GM18858 (cell line): ENCODE measurements around the gene BTBD8.

Source experiments
- ATAC-seq: cut with Tn5 transposase; IDR thresholded peaks from one replicate; pipeline ENCODE4 v1.9.1; 2021; ENCODE audit not compliant: unreplicated experiment

BTBD8 gene

DNA sequence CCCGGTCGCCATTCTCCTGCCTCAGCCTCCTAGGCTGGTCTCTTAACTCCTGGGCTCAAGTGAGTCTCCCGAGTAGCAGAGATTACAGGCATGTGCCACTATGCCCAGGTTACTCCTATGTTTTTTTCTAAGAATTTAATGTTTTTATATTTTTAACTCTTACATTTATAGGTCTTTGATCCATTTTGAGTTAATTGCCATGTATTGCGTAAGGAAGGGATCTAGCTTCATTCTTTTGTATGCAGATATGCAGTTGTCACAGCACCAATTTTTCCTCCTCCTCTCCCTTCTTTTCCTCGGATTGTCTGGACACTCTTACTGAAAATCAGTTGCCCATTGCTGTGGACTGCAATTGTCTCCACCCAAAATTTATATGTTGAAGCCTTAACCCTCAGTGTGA lies 11.5 kb downstream of the BTBD8 start:
- ATAC-seq, result no peak

DNA sequence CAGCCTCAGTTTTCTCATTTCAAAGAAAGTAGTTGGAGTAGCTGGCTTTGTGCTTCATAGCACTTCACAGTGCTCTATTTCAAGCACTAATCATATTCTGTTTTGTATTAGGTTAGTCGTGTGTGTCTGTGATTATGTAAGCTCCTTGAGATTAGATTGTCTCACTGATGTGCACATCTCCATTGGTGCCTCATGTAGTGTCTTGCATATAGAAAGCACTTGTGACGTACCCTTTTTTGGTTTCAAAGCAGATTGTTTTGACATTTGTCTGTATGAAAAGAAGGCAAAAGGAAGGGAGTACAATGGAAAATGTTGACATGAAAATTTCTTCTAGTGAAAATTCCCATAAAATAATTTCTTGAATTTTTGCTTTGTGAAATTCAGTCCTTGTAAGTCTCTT lies 13.9 kb downstream of the BTBD8 start:
- ATAC-seq, result no peak

DNA sequence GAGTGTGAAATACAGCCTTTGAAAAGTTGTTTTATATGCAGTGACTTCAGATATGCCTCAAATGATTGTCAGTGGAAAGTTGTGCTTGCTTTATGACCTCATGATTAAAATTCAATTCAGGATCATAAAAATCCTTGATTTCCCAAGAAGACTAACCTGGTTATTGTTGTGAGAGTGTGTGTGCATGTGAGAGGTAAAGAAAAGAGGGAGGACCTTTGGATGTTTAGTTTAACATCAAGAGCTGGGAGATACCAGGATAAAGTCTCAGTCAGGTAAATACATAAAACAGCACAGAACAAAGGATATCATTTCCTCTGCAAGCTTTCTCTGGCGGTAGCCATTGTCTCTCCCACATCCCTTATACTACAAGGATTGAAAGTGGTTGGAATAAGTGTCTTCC lies 14.4 kb downstream of the BTBD8 start:
- ATAC-seq, result no peak

DNA sequence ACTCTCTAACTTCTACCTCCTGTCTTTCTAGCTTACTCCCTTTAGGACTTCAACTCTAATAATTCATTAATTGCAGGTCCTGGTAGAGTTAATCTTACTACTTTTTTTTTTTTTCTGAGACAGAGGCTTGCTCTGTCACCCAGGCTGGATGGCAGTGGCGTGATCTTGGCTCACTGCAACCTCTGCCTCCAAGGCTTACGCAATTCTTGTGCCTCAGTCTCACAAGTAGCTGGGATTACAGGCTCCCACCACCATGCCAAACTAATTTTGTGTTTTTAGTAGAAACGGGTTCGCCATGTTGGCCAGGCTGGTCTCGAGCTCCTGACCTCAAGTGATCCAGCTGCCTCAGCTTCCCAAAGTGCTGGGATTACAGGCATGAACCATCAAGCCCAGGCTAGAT lies 15.7 kb downstream of the BTBD8 start:
- no peak for ATAC-seq

DNA sequence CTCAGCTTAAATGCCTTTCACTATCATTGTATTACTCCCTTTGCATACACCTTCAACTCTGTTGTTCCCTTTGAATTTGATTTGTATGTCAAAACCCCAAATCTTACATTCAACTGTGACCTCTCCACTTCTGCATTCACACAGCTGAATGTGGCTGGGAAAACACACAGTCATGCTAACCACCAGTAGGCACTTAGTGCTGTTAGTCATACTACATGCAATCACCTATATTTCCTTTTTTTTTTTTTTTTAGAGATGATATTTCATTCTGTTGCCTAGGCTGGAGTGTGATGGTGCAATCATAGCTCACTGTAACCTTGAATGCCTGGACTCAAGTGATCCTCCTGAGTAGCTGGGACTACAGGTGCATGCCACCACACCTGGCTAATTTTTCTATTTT lies 16.2 kb downstream of the BTBD8 start:
- no peak for ATAC-seq

DNA sequence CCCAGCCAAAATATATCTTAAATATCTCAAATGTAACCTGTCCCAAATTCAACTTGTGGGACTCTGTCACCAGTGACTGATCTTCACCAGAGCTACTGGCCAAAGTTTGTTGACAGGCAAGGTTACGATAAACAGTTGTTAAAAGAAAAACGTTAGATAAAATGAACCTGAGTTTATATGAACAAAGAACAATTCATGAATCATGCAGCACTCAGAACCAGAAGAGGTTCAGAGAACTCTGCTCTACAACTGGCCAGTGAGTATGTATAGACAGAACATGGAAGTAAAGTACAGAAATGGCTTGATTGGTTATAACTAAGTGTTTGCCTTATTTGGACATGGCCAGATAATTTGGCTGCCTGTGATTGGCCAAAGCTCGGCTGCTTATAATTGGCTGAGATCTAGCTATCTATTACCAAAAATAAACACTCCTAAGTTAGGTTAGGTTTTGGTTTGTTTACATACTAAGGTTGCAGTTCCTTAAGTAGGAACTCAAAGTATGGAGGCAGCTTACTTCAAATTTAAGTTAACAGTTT lies 25.5 kb downstream of the BTBD8 start:
- no peak for ATAC-seq

DNA sequence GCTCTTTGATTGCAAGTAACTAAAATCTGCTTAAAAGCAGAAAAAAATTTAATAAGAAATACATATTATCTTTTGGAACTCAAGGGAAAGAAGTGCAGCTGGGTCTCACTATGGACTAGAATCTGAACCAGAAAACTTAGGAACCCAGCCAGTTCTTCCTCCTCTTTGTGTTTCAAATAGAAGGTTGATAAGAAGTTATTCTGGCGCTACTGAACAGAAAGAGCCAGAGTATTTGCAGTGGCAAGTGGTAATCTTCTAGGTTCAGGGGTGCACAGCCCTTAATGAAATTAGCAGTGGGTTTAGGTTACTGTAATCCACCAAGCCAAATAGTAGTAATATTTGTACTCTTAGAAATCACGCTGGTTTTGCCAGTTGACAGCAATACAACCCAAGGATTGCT lies 28.5 kb downstream of the BTBD8 start:
- no peak for ATAC-seq

DNA sequence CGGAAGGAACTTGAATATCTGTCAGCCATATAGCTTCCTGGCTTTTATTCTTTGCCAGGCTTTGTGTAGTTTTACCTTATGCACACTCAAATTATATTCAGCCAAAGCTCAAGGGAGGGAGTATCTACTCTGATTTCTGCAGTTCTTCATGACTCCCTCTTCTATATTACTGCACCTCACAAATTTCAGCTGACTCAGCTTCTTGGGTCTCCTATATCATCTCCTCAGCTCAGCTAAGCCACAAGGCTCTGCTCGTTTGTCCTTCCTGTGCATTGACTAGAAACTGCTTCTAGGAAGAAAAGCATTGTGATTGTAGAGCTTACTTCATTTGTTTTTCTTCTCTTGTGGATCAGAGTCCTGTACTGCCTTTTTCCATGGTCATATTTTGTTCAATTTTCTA lies 37.4 kb downstream of the BTBD8 start:
- ATAC-seq, result no peak

DNA sequence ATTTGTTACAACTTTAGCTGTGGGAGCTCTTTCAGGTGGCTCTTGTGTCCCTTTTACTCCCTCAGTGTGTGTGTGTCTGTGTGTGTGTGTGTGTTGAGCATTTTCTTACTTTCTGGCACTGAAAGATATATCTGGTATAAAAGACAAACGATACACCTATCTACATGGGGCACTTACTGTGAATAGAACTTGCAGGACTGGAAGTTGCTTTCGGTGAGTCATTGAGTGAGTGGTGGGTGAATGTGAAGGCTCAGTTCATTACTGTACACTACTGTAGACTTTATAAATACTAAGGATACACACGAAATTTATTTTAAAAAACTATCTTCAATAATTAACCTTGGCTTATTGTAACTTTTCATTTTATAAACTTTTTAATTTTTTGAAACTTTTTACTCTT lies 38.7 kb downstream of the BTBD8 start:
- ATAC-seq, result no peak

DNA sequence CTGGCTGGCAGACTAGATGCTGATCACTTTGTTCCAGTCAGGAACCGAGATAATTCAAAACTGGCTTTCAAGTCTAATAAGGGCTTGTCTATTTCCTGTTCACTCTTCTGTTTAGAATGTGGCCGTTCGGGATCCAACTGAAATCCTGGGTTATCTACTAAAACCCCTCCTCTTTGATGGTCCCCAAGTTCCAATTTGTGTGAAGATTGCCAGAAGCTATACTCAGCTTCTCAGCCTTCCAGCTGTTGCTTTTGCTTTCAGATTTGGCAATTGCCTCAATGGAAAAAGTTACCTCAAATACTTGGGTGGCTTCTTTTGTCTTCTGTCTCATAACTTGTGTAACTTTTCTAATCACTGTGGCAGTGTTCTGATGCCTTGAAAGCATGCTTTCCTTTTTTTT lies 43.7 kb downstream of the BTBD8 start:
- ATAC-seq, result no peak

DNA sequence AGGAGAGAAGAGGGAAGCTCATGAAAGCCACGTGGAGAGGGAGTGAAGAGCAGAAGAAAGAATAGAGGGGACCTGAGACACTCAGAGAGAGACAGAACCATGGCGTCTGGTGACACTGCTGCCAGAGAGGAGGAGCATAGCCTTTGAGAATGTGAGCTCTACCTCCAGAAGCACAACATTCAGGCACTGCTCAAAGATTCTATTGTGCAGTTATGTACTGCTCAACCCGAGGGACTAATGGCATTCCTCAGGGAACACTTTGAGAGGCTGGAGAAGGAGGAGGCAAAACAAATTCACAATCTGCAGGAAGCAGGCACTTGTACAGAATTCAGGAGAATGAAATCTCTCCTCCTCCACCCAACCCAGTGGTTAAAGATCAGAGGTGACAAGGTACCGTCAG lies 45.1 kb downstream of the BTBD8 start:
- no peak for ATAC-seq

DNA sequence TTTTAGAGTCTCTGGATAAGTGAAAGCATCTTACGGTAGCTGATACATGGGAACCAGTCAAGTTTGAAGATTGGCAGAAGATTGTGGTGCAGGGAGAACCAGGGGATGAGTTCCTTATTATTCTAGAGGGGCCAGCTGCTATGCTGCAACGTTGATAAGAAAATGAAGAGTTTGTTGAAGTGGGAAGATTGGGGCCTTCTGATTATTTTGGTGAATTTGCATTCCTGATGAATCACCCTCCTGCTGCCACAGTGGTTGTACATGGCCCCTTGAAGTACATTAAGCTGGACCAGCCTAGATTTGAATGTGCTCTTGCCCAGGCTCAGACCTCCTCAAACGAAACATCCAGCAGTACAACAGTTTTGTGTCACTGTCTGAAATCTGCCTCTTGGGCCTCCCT lies 45.9 kb downstream of the BTBD8 start:
- ATAC-seq, result no peak

DNA sequence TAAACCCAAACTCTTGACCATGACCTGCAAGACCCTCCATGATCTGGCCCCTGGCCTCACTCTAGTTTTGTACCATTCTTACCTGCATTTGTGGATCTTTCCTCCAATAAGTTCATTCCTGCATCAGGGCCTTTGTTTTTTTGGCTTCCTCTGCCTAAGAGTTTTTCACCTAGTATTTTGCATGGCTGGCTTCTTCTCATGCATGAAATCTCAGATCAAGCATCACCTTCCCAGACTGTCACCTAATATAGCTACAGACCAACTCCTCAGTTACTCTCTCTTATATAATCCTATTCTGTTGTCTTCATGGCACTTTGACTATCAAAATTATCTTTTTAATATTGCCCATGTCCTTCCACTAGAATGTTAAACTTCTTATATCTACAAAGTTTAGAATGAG lies 54.2 kb downstream of the BTBD8 start:
- no peak for ATAC-seq

DNA sequence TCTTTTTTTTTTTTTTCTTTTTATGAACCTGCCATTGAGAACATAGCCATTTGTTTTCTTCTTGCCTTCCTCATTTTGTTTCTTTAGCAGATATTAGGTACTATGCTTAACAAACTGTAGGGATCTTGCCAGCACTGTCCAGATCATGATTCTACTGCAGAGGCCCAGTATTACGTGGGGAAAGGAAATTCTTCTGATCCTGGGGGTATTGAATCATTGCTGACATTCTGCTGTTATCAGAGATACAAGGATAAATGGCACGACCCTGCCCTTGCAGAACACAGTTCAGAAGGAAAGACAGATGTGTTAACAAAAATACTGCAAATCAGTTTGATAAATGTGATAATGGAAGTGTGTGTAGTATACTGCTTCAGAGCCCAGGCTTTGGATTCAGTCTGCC lies 56.2 kb downstream of the BTBD8 start:
- ATAC-seq, result no peak

DNA sequence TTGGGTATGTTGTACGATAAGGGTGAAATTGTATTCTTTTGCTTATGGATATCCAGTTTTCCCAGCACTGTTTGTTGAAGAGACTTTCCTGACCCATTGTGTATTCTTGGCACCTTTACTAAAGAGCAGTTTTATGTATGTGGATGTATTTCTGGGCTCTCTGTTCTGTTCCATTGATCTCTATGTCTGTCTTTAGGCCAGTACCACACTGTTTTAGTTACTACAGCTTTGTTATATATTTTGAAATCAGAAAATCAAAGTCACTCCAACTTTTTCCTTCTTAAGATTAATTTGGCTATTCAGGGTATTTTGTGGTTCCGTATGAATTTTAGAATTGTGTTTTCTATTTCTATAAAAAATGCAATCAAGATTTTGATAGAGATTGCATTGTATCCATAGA lies 74.8 kb downstream of the BTBD8 start:
- no peak for ATAC-seq

DNA sequence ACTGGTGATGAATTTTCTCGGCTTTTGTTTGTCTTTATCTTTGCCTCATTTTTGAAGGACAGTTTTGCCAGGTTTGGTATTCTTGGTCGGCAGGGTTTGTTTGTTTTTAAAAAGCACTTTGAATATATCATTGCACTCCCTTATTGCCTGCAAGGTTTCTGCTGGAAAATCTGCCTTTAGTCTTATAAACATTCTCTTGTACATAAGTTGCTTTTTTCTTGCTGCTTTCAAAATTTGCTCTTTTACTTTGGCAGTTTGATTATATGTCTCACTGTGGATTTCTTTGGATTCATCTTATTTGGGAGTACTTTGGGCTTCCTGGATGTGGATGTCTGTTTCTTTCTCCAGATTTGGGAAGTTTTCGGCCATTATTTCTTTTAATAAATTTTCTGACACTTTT lies 79.4 kb downstream of the BTBD8 start:
- ATAC-seq, result no peak

DNA sequence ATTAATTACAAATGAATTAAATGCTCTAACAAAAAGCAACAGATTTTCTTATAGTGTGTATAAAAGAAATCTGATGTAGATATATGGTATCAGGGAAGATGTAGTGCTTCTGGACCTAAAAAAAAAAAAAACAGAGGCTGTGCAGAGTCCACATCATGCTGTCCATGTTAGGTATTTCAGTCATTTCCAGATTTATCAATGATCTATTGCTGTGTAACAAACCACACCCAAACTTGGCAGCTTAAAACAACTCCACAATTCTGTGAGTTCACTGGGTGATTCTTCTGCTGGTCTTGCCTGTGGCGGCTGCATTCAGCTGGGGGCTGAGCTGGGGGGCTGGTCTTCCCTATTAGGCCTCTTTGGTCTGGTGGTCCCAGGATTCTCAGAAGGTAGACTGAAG lies 85.2 kb downstream of the BTBD8 start:
- ATAC-seq, result no peak

DNA sequence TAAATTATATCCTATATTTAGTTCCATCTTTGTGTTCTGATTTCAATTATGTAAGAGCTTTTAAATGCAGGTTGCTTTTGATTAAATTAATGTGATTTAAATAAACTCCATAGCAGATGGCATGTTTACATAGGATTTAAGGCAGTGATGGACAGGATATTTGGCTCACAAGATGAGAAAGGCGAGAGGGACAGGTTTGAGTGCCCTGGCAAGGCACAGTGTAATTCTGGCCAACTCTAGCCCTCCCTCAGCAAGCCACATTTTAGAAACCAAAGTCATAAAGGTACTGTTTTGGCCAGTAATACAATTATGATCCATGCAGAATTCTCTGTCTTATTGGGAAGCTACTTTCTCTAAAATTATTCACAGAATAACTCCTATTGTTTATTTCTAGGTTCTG lies 87.0 kb downstream of the BTBD8 start:
- no peak for ATAC-seq

DNA sequence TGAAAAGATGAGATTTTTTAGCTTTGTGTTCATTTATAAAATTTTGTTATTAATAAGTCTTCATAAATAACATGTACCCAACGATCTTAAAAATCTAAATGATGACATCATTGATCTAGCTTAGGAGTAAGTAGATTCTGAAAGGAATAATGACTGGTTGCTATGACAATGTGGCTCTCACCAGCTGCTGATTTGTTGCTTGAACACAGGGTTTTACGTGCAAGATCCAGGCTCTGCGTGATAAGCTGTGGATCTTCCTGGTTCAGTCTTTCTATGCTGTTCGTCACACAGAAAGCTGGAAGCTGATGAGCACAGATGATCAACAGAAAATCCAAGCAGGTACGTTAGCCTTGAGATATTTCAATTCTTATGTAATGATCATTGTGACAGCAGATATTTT lies 88.5 kb downstream of the BTBD8 start:
- no peak for ATAC-seq

DNA sequence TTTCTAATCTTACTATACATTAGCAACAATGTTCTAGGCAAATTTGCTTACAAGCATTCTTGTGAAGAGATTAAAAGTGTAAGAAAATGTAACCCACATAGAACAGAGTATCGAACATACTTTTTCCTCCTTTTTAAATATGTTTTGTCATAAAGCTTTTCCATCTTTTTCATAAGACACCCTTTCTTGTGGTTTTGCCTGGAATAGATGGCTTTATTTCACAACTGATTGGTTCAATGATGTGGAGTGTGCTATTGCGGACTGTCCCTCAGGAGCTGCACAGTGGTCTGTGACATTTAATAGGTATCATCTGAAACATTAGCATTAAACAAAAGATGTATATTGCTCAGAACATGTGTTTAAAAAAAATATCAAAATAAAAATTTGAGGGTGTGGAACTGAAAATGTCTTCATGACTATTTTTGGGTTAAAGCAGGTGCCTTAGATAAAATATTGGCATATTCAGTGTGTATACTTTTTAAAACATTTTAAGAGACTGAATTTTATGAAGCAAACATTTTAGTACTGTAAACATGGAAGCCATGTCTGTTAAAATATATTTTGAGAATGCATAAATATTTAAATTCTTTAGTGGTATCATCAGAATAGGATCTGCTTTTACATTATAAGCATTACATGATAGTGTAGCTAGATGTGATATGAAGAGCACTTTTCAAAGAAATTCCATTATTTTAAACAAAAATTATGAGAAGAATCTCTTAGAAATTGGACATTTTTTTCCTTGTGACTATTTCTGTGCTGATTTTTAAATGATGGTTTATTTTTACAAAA lies 89.3 kb downstream of the BTBD8 start:
- ATAC-seq, result no peak

DNA sequence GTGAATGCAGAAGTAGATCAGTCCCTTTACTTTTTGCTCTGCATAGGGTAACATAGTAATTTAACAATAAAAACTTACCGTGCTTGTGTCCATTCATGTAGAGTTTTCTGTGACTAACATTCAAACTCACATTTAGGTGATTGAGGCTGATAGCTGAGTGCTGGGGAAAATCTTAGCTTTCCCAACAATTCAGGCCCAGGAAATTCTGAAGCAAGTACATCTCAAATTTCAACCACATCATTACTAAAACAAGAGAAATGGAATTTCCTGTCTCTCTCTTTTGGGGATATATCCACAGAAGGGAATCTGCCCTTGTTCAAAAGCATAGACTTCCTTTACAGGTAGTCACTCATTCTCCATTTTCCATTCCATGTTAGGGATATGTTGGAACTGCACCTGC lies 104.5 kb downstream of the BTBD8 start:
- no peak for ATAC-seq

DNA sequence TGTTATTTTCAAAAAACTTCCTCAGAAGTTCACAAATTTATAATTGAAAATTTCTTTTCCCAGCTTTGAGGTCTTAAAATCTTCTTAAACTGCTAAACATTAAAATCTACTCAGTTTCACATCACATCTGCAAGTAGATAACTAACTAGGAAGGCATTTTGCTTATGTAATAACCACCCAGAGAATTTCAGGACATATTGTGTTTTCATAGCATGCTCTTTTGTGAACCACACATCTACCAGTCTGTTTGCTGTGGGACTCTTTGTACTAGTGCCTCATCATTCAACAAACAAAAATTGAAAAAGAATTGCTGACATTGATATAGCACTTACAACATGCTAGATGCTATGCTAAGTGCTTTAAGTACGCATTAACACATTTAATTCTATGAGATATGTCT lies 105.9 kb downstream of the BTBD8 start:
- no peak for ATAC-seq
